ENCODE data around the gene SPDYC. TPM values are rescaled to one million over a fixed set of nuclear protein-coding genes. Genes with fewer than 3 reads are reported as not detected.

Gene SPDYC
- total and polyA plus RNA-seq, 9 of the 15 experiments (the other 6 are each of a cell fraction or from before 2014, with no cell fraction given), result 4.4 to 18.8 (median 9.2) TPM

DNA sequence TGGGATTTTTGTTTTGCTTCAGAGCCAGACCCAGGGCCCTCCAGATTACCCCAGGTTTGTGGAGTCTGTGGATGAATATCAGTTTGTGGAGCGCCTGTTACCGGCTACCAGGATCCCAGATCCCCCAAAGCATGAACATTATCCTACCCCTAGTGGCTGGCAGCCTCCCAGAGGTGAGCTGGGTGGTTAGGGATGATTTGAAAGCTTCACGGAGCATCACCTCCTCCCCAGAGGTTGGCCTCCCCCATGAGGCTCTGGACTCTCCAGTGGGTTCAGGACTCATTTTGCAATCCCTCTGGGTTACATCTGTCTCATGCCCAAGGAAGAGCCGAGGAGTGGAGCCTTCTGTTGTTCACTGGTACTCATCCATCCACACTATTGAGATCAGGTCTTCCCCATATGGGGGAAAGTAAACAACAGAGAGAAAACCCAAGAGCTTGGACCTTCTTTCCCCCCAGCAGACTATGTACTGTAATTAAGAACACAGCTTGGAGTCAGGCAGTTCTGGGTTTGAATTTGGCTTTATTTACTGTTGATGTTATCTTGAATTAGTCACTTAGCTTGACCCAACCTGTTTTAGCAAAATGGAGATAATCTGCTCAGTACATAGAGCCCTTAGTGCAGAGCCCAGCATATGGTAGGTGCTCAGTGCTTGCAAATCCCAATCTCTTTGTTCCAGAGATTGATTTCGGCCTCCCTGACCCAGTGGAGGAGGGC lies 45.4 kb upstream of the SPDYC start:
- BruUV-seq (replicated peaks), result TSS peak; percentile 29
- Histone ChIP-seq H3K27ac (ENCODE audit: extremely low read depth, low read depth, low read length) (no peak overlapping the region; the same call in 2 of the 3 replicates), H3K4me2 (ENCODE audit: insufficient read depth, low read length) (no peak overlapping the region), H3K36me3 (ENCODE audit: control insufficient read depth, insufficient read depth, low read length) (peaks cover 79% of the 10 kb centered on the region), H3K4me1 (replicated peaks in 1 of 2; ENCODE audit: control insufficient read depth in 2 of 2, insufficient read depth in 2 of 2, low read length in 2 of 2) (peaks cover 11 to 13% of the 10 kb centered on the region in 2 experiments; a peak in 4 of 5 replicates), H3K9me1 (ENCODE audit: control insufficient read depth, insufficient read depth, low read length) (no peaks in the 10 kb centered on the region), H3K79me2 (ENCODE audit: control insufficient read depth, insufficient read depth, low read length) (peaks cover 55% of the 10 kb centered on the region), H3K27me3 (ENCODE audit: control insufficient read depth in 2 of 2, insufficient read depth in 2 of 2, low read length in 2 of 2) (no peaks in the 10 kb centered on the region), H3K4me3 (no peak overlapping the region), H4K20me1 (replicated peaks; ENCODE audit: control insufficient read depth, insufficient read depth, low read length) (peaks cover 6% of the 10 kb centered on the region; the same call in 1 of the 2 replicates), H3K9me3 (replicated peaks; ENCODE audit: control insufficient read depth, insufficient read depth, low read depth, low read length) (no peaks in the 10 kb centered on the region), H2AFZ (ENCODE audit: low read depth, low read length) (no peak overlapping the region), H3K9ac (ENCODE audit: insufficient read depth in 1 of 2, low read depth in 2 of 2, low read length in 2 of 2) (no peak overlapping the region)
- ATAC-seq, result no peak
- 65% methylated on average over 5 of the region's 5 CpGs for WGBS (ENCODE audit: insufficient coverage, low coverage, missing lambda C conversion rate)
- ChIA-PET POLR2A (interaction anchor here (0.7 to 9.5 kb wide), 4 partner anchors 9 to 158 kb away, joined by 3 to 182 read pairs (median 6); partner anchors contain the start of genes SPDYC, SYVN1 and TM7SF2), CTCF (ENCODE audit: low intra/inter-chr PET ratio) (no interaction called here)
- peak in 1 of 4 experiments; percentile 22 for DNase-seq (ENCODE audit: extremely low read depth in 1 of 4, low spot score in 3 of 4)
- intact Hi-C loops (cut with micrococcal nuclease) (no loop called here), in situ Hi-C loops (cut with MboI) (no loop called here)
- FAIRE-seq, result no peak
- no peak for TF ChIP-seq KAT7 (CRISPR knock-in tag; IDR thresholded peaks at IDR 0.05; ENCODE audit: borderline replicate concordance)
- TF ChIP-seq CBFA2T2 (conservative IDR thresholded peaks at IDR 0.05), result peak; percentile 48
- no peak for TF ChIP-seq ARHGAP35 (IDR thresholded peaks at IDR 0.05; ENCODE audit: partially characterized antibody)
- TF ChIP-seq TAF1 (IDR thresholded peaks at IDR 0.05; ENCODE audit: control insufficient read depth, extremely low read depth, insufficient read depth, low read length, severe bottlenecking), result no peak
- TF ChIP-seq KDM1A (IDR thresholded peaks at IDR 0.05), result peak; percentile 62 to 65; a peak in 1 of 4 replicates
- no peak for TF ChIP-seq ZNF316 (IDR thresholded peaks at IDR 0.05)
- TF ChIP-seq ARID1B (IDR thresholded peaks at IDR 0.05), result peak; percentile 48
- TF ChIP-seq FOXA3 (CRISPR knock-in tag; conservative IDR thresholded peaks at IDR 0.05 in 1 of 2, IDR thresholded peaks at IDR 0.05 in 1 of 2), result peak; percentile 26 to 75; a peak in 1 of 4 replicates
- no peak for TF ChIP-seq JUND (IDR thresholded peaks at IDR 0.05; ENCODE audit: borderline replicate concordance, low read depth, low read length)
- TF ChIP-seq JUND (tag; IDR thresholded peaks at IDR 0.05; ENCODE audit: borderline replicate concordance, low read depth, low read length), result peak; percentile 24; the same call in 1 of the 3 replicates
- TF ChIP-seq ZEB2 (IDR thresholded peaks at IDR 0.05), result no peak
- no peak for TF ChIP-seq SIRT6 (IDR thresholded peaks at IDR 0.05; ENCODE audit: low read depth, low read length)
- no peak for TF ChIP-seq ELK3 (CRISPR knock-in tag; IDR thresholded peaks at IDR 0.05)
- TF ChIP-seq, protein P1, sequence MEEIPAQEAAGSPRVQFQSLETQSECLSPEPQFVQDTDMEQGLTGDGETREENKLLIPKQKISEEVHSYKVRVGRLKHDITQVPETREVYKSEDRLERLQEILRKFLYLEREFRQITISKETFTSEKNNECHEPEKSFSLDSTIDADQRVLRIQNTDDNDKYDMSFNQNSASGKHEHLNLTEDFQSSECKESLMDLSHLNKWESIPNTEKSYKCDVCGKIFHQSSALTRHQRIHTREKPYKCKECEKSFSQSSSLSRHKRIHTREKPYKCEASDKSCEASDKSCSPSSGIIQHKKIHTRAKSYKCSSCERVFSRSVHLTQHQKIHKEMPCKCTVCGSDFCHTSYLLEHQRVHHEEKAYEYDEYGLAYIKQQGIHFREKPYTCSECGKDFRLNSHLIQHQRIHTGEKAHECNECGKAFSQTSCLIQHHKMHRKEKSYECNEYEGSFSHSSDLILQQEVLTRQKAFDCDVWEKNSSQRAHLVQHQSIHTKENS (CRISPR knock-in tag; IDR thresholded peaks at IDR 0.05), result no peak
- no peak for TF ChIP-seq CGGBP1 (CRISPR knock-in tag; IDR thresholded peaks at IDR 0.05)
- TF ChIP-seq CBFA2T3 (IDR thresholded peaks at IDR 0.05), result peak; percentile 72
- peak; percentile 37; the same call in 1 of the 2 replicates for TF ChIP-seq TEAD4 (IDR thresholded peaks at IDR 0.05; ENCODE audit: low read length)
- no peak for TF ChIP-seq TEAD4 (CRISPR knock-in tag; IDR thresholded peaks at IDR 0.05; ENCODE audit: borderline replicate concordance)
- TF ChIP-seq TAL1 (IDR thresholded peaks at IDR 0.05), result peak; percentile 30; the same call in 1 of the 2 replicates
- peak; percentile 26; the same call in 1 of the 2 replicates for TF ChIP-seq MAX (CRISPR knock-in tag; IDR thresholded peaks at IDR 0.05)
